KMS-11 (cell line): Measurements from ENCODE around the gene SVEP1.

Experiments
- H2AFZ ChIP-seq: fragments of 200-600 bp; sonication (generic); 2 replicates; pipeline ENCODE4 v1.6.1; 2016; ENCODE audit warnings: antibody characterized with exemption, mixed run types, low read depth
- H3K27ac ChIP-seq: fragments of 200-600 bp; sonication (generic); 2 replicates; pipeline ENCODE4 v1.6.1; 2016; ENCODE audit warnings: mild to moderate bottlenecking, mixed run types
- H3K27me3 ChIP-seq: fragments of 200-600 bp; sonication (generic); 2 replicates; pipeline ENCODE4 v1.6.1; 2017; ENCODE audit warnings: mild to moderate bottlenecking, low read depth, mixed run types, moderate library complexity; ENCODE audit not compliant: insufficient read depth
- H3K36me3 ChIP-seq: fragments of 200-600 bp; sonication (generic); 2 replicates; pipeline ENCODE4 v1.6.1; 2017; ENCODE audit warnings: mild to moderate bottlenecking, mixed run types; ENCODE audit not compliant: insufficient read depth
- H3K4me1 ChIP-seq: fragments of 200-600 bp; sonication (generic); 2 replicates; pipeline ENCODE4 v1.6.1; 2016; ENCODE audit warnings: mild to moderate bottlenecking, low read depth, mixed run types; ENCODE audit not compliant: poor library complexity, severe bottlenecking
- H3K4me2 ChIP-seq: fragments of 200-600 bp; sonication (generic); 2 replicates; pipeline ENCODE4 v1.7.0; 2016; ENCODE audit warnings: mild to moderate bottlenecking, mixed run types
- H3K4me3 ChIP-seq: fragments of 200-600 bp; sonication (generic); IDR thresholded peaks from 2 replicates; pipeline ENCODE4 v1.6.1; 2017; ENCODE audit warnings: low read depth, low read length, mixed read lengths; ENCODE audit not compliant: insufficient read depth
- H3K79me2 ChIP-seq: fragments of 200-600 bp; sonication (generic); 2 replicates; pipeline ENCODE4 v1.6.1; 2016; ENCODE audit warnings: low read depth, mixed run types; ENCODE audit not compliant: insufficient read depth
- H3K9ac ChIP-seq: fragments of 200-600 bp; sonication (generic); 2 replicates; pipeline ENCODE4 v1.6.1; 2016; ENCODE audit warnings: mild to moderate bottlenecking, mixed run types
- H4K20me1 ChIP-seq: fragments of 200-600 bp; sonication (generic); 2 replicates; pipeline ENCODE4 v1.6.1; 2016; ENCODE audit warnings: mild to moderate bottlenecking, mixed run types; ENCODE audit not compliant: insufficient read depth
- TF ChIP-seq, protein P1 (sequence below): fragments of 200-600 bp; sonication (generic); conservative IDR thresholded peaks from 2 replicates; pipeline ENCODE4 v1.6.1; 2017; ENCODE audit warnings: low read depth, mild to moderate bottlenecking, antibody characterized with exemption, low read length, moderate library complexity, mixed read lengths

Gene SVEP1

DNA sequence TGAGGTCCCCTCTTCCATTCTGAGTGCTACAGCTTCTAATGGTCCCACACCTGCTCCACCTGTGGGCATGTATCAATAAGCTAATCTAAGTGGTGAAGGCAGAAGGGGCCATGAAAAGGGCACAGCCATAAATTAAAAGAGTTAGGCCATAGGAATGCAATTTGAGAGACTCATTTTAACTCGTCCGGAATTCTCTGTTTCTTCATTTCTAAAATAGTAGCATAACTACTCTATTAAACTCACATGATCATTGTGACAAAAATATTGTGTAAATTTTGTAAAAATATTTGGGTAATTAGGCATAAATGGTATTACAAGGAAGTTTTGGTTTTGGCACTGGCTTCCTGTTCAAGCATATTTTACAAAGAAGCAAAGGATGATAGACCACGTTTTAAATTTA is 138.7 kb downstream of the SVEP1 start:
- Histone ChIP-seq H3K9ac (no peak overlapping the region), H2AFZ (no peak overlapping the region), H3K4me1 (no peaks in the 10 kb centered on the region), H3K4me3 (no peak overlapping the region), H3K4me2 (no peak overlapping the region), H3K79me2 (no peaks in the 10 kb centered on the region), H3K27me3 (no peaks in the 10 kb centered on the region), H3K27ac (no peak overlapping the region), H3K36me3 (no peaks in the 10 kb centered on the region), H4K20me1 (no peaks in the 10 kb centered on the region)
- TF ChIP-seq, protein P1, sequence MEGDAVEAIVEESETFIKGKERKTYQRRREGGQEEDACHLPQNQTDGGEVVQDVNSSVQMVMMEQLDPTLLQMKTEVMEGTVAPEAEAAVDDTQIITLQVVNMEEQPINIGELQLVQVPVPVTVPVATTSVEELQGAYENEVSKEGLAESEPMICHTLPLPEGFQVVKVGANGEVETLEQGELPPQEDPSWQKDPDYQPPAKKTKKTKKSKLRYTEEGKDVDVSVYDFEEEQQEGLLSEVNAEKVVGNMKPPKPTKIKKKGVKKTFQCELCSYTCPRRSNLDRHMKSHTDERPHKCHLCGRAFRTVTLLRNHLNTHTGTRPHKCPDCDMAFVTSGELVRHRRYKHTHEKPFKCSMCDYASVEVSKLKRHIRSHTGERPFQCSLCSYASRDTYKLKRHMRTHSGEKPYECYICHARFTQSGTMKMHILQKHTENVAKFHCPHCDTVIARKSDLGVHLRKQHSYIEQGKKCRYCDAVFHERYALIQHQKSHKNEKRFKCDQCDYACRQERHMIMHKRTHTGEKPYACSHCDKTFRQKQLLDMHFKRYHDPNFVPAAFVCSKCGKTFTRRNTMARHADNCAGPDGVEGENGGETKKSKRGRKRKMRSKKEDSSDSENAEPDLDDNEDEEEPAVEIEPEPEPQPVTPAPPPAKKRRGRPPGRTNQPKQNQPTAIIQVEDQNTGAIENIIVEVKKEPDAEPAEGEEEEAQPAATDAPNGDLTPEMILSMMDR = no peak

DNA sequence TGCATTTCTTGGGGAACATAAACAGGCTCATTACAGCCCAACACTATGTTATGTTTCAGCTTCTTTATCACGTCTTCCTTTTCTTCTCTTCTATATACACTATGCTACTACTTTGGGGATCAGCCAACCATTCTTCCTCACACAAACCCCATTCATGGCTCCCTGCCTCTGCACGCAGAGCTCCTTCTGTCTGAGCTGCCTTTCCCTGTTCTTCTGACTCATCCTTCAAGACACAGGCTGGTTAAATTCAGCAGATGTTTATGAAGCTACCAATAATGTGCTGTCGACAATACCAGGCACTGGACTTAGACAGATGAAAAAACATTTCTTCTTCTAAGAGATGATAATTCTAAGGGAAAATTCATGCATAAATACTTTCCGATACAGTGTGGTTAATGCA is 139.4 kb downstream of the SVEP1 start:
- Histone ChIP-seq H2AFZ (no peak overlapping the region), H3K27ac (no peak overlapping the region), H3K4me2 (no peak overlapping the region), H3K36me3 (no peaks in the 10 kb centered on the region), H4K20me1 (no peaks in the 10 kb centered on the region), H3K4me3 (no peak overlapping the region), H3K4me1 (no peaks in the 10 kb centered on the region), H3K9ac (no peak overlapping the region), H3K79me2 (no peaks in the 10 kb centered on the region), H3K27me3 (no peaks in the 10 kb centered on the region)
- TF ChIP-seq, protein P1 = no peak

DNA sequence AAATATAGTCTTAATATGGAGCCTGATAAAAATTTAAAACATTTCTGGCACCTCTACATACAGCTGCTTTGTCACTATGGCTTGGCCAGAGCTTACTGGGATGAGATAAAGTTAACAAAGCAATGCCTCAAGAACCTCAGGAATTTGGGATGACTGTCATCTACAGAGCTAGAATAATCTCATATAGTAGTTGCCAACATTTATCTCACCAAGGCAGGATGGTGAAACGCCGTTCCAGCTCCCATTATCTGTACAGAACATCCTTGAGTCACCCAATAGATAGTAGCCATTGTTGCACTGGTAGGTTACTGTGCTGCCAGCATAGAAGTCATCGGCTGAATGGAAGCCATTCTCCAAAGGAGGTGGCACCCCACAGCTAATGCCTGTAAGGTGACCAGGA is 147.3 kb downstream of the SVEP1 start:
- Histone ChIP-seq H3K36me3 (no peaks in the 10 kb centered on the region), H3K4me3 (no peak overlapping the region), H3K4me2 (no peak overlapping the region), H3K27me3 (no peaks in the 10 kb centered on the region), H3K9ac (no peak overlapping the region), H3K79me2 (no peaks in the 10 kb centered on the region), H4K20me1 (no peaks in the 10 kb centered on the region), H3K4me1 (no peaks in the 10 kb centered on the region), H2AFZ (no peak overlapping the region), H3K27ac (no peak overlapping the region)
- TF ChIP-seq, protein P1 = no peak

DNA sequence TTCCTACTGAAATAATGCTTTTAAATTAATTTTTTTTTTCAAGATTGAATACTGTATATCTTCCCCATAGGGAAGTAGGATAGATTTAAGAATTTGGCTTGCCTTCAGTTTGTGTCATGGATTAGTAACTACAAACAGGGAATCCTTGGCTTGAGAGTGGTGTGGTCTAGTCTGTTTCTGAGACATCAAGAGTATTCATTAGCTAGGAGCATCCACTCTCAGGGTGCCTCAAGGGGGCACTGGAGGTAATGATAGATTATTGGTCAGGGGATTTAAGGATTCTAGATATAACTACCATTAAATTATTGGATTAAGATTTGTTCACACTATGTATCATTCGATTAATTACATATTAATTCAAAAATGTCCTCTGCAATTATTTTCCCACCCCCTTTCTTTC is 150.1 kb downstream of the SVEP1 start:
- TF ChIP-seq, protein P1 = no peak
- Histone ChIP-seq H3K9ac (no peak overlapping the region), H4K20me1 (no peaks in the 10 kb centered on the region), H3K4me1 (no peaks in the 10 kb centered on the region), H3K27me3 (no peaks in the 10 kb centered on the region), H3K4me2 (no peak overlapping the region), H2AFZ (no peak overlapping the region), H3K4me3 (no peak overlapping the region), H3K36me3 (no peaks in the 10 kb centered on the region), H3K27ac (no peak overlapping the region), H3K79me2 (no peaks in the 10 kb centered on the region)
